ENCODE data around the gene TMC6.
"Not testable (repeated sequence)": the region's sequence is repeated elsewhere in the genome, so short reads cannot be mapped to it uniquely, and the experiment has no call there.

TMC6 gene

DNA sequence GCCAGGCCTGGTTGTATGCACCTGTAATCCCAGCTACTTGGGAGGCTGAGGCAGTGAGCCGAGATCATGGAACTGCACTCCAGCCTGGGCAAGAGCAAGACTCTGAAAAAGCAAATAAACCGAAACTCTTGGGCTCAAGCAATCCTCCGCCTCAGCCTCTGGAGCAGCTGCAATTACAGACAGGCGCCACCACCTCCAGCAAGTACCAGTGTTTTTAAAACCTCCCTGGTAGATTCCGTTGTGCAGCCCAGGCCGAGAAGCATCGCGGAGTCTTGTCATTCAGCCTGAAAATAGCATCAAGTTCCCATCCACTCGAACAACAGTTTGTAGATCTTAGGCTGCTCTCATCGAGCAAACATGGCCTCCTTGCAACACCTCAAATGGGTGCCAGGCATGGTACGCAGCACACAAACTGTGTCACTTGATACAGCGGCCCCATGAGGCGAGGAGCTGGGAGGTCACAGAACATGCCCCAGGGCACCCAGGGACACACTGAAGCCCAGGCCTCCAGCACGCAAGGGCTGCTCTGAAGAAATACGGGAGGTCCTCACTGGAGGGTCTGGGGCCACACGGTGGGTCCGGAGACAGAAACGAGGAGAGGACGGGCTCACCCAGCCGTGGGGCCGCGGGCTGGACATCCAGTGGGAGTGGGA is 18.1 kb downstream of the TMC6 start:
- DNase-seq (ENCODE audit: low read depth in 2 of 2): no peak

DNA sequence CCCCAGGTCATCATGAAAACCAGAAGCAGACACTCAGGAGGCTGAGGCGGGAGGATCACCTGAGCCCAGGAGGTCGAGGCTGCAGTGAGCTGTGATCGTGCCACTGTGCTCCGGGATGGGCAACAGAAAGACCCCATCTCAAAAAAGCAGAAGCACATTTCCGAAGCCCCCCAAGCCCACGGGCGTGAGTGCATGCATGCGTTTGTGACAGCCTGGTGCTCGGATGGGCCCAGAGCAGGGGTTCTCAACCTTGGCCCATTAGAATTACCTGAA is 19.1 kb downstream of the TMC6 start:
- no peak for DNase-seq (ENCODE audit: low read depth in 2 of 2)

DNA sequence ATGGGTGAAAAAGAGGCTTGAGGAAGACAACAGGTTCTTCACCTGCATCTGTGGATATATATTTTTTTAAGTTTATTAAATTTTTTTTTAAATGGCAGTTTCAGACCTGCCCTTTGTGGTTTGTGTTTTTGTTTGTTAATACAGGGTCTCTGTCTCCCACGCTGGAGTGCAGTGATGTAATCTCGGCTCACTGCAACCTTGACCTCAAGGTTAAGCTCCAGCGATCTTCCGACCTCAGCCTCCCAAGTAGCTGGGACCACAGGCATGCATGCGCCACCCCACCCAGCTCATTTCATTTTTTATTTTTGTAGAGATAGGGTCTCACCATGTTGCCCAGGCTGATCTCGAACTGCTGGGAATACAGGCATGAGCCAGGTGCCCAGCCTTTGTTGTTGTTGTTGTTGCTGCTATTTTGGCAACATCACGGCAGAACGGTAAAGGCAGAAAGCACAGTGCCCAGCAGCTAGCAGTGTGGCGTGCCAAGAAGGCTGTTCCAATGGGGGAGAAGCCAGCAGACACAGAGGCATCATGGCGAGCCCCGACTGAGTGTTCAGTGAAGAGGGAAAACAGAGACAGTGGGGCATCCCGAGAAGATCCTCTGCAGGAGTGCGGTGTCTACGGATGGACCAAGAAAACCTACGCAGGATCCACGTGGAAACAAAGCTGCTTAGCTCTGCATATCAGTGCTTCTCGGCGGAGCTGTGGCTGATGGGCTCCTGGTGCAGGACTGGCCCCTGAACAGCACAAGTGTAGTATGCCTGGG is 19.6 kb downstream of the TMC6 start:
- no peak for DNase-seq (ENCODE audit: low read depth in 2 of 2)

DNA sequence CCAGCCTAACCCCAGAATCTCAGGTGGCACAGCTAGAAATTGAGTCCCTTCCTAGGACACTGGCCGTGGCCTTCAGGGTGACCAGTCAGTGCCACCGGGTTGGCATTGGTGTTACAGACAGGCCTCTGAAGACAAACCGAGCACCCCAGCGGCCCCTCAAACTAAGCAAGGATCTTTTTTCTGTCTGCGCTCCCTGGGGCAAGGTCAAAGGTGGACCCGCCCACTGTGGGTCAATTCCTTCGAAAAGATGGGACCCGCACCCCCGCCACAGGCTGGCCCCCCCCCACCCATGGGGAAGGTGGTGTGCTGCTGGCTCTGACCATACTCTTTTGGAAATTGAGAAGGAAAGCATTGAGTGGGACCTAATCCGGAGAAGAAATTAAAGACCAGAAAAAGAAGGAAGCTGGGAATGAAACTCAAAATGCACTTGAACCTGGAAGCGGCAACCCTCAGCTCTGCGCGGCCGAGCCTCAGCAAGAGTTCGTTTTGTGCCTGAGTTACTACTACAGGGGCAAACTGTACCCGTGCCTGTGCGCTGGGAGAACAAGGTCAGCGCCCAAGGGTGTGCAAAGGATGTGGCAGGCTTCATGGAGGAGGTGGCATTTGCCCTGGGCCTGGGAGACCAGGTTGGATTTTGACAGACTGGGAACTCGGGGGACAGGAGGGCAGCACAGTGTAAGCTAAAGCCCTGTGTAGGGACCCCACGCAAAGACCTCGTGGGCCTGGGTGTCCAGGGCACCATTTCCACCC is 20.4 kb downstream of the TMC6 start:
- DNase-seq (ENCODE audit: low read depth in 2 of 2): no peak

DNA sequence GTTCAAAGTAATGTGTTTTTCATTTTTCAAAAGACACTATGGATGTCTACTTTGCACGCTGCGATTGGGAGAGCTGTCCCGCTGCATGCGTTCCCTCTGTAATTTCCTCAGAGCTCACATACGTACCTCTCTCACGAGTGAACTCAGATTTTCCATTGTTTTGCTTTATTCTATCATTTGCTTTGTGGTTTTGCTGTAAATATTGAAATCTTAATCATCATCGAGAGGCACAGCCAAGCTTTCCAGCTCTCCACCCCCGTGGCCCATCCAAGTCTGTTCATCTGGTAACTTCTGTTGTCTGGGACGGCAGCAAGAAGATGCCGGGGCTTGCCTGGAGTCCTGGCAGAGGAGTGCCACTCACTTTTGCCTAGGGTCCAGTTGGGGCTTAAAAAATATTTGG is 21.1 kb downstream of the TMC6 start:
- no peak for DNase-seq (ENCODE audit: low read depth in 2 of 2)

DNA sequence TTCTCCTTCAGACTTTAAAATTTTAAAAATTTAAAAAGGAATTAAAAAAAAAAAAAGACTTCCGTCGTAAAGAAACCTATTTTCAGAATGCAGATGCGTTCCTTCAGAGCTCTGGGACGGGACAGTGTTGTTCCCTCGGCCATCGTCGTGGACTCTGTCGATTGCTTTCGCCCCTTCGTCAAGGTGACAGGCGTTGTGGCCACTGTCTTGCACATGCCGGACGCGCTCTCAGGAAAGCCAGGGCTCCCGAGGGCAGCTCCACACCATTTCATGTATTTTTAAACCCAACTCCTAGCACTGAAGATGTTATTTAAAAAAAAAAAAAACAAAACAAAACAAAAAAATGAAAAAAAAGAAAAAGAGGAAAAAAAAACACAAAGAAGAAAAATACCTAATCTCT is 22.3 kb downstream of the TMC6 start:
- DNase-seq (ENCODE audit: low read depth in 2 of 2): no peak

DNA sequence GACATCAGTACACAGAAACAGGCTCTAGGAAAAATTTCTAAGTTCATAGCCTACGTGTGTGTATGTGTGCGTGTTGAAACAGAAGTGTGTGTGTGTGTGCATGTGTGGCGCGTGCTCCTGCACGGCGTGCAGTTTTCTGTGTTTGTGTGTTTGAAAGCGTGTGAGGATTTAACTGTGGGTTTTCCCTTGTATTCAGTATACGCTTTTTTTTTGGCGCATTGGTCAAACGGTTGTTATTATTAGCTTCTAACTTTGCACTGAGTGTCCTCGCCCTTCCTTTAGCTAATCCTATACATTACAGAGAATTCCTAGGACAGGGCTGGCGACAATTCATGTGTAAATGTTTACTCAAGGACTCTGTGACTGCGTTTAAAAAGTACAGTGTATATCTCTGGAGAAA is 23.0 kb downstream of the TMC6 start:
- no peak for DNase-seq (ENCODE audit: low read depth in 2 of 2)

DNA sequence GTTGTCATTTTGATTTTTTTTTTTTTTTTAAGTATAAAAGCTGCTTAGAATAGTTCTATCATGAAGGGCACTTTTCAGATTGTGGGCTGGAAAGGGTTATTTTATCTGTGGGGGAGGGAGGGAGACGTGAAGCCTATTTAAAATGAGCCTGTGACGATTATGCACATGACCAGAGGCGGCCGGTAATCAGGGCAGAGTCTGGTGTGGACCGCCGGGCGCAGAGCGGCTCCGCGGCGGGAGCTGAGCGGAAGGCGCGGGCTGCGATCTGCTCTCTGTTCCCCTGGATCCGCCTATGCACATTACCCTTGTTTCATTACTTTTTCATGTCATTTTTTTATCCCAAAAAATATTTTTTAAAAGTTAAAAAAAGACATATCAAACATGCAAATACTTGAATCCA is 23.5 kb downstream of the TMC6 start:
- DNase-seq (ENCODE audit: low read depth in 2 of 2): no peak

DNA sequence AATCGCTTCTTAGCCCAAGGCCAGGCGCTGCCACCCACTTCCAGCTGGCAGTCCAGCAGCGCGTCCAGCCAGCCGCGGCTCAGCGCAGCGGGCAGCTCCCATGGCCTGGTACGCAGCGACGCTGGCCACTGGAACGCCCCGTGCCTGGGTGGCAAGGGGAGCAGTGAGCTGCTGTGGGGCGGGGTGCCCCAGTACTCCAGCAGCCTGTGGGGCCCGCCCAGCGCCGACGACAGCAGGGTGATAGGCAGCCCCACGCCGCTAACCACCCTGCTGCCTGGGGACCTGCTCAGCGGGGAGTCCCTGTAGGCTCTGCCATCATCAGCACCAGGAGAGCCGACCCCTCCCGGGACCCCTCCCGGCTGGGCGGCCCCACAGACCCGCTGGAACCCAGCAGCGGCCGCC is 24.0 kb downstream of the TMC6 start:
- DNase-seq (ENCODE audit: low read depth in 2 of 2): no peak

DNA sequence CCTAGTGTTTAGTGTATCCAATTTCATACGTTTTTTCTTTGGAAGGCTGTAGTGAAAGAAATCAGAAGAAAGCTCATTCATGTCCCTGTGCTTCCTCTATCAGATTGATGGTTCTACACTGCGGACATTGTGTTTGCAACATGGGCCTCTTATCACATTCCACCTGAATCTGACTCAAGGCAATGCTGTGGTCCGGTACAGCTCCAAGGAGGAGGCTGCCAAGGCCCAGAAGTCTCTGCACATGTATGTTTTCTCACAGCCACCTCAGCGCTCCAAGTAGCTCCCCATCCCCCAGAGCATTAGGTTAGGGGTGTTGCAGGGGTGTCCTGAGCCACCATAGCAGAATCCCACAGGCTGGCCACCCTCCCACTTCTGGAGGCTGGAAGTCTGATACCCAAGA is 25.2 kb downstream of the TMC6 start:
- DNase-seq (ENCODE audit: low read depth in 2 of 2): no peak

DNA sequence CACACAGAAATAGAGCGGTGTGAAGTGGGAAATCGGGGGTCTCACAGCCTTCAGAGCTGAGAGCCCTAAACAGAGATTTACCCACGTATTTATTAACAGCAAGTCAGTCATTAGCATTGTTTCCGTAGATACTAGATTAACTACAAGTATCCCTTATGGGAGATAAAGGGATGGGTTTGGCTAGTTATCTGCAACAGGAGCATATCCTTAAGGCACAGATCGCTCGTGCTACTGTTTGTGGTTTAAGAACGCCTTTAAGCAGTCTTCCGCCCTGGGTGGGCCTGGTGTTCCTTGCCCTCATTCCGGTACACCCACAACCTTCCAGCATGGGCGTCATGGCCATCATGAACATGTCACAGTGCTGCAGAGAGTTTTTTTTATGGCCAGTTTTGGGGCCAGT is 27.0 kb downstream of the TMC6 start:
- no peak for DNase-seq (ENCODE audit: low read depth in 2 of 2)

DNA sequence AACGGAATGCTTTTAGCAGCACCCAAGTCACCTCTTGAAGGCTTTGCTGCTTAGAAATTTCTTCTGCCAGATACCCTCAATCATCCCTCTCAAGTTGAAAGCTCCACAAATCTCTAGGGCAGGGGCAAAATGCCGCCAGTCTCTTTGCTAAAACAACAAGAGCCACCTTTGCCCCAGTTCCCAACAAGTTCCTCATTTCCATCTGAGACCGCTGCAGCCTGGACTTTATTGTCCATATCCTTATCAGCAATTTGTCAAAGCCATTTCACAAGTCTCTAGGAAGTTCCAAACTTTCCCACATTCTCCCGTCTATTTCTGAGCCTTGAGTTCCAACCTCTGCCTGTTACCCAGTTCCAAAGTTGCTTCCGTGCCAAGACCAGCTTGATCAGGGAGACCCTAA is 27.4 kb downstream of the TMC6 start:
- DNase-seq (ENCODE audit: low read depth in 2 of 2): no peak

DNA sequence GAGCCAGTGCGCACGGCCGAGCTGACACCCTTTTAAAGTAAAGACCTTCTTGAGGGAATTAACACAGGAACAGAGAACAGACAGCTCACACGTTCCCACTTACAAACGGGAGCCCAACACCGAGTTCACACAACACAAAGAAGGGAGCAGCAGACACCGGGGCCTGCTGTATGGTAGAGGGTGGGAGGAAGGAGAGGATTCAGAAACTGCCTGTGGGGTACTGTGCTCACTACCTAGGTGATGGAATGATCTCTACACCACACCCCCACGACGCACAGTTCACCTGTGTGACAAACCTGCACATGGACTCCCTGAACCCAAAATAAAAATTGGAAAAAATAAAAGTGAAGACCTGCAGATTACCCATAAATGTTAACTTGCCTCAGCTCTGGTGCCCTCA is 32.5 kb downstream of the TMC6 start:
- DNase-seq (ENCODE audit: low read depth in 2 of 2): no peak

DNA sequence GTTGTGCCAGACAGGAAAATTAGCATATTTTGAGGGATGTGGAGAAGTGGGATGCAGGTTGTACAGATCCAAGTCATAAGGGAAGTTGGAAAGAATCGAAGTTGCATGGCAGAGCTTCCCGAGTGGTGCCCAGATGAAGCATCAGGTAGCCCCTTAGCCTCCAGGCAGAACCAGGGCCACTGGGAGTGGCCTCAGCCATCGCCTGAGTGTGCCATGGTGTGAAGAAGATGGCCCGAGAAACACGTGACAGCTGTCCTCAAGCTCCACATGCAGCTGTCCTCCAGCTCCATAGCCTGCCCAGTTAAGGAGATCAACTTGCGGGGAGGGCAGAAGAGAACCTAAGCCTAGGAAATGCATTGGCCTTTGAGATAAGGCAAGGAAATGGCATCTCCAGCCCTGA is 33.5 kb downstream of the TMC6 start:
- no peak for DNase-seq (ENCODE audit: low read depth in 2 of 2)

DNA sequence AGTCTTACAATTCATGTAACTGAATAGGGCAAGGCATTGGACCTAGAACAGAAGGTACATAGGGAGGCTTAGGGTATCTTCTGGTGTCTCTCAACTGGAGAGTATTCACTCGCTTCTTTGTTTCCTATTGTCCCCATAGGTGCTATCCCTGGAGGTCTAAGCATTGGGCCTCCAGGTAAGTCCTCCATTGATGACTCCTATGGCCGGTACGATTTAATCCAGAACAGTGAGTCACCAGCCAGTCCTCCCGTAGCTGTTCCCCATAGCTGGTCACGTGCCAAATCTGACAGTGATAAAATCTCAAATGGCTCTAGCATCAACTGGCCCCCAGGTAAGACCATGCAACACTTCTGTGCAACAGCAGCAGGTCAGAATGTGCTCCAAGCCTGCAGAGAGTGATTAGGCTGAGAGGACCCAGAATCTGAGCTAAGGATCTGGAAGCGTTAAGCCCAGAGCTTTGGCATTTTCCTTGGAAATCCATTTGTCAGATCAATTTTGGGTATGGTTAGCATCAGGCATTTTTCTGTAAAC is 35.7 kb downstream of the TMC6 start:
- no peak for DNase-seq (ENCODE audit: low read depth in 2 of 2)

DNA sequence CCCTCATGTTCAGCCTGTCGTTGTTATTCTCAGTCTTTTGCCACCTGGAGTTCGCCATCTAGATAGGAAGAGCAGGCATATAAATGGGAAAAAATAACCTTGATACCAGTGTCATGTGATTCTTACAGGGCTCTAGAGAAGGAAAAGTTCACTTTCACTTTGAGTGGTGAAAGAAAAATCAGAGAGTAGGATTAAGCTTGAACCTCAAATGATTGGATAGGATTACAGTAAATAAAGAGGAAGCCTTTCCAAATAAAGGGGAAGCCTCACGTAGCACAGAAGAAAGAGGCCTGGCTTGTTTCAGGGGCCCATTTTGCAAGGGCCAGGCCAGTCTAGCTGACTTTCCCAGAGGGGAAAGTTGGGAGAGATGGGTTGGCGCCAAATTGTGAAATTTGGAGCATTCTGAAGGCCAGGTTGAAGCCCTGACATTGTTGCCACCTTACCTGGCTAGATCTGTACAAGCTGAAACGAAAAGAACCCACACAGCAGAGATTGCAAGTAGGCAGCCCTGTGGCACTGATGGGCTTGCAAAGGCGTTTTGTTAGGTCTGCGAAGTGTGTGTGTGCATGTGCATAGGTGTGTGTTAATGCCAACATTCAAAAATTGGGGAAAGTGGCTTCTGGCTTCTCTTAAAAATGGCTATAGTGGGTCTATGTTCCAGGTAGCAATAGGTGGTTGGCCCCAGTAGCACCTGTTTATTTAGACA is 38.8 kb downstream of the TMC6 start:
- no peak for DNase-seq (ENCODE audit: low read depth in 2 of 2)

DNA sequence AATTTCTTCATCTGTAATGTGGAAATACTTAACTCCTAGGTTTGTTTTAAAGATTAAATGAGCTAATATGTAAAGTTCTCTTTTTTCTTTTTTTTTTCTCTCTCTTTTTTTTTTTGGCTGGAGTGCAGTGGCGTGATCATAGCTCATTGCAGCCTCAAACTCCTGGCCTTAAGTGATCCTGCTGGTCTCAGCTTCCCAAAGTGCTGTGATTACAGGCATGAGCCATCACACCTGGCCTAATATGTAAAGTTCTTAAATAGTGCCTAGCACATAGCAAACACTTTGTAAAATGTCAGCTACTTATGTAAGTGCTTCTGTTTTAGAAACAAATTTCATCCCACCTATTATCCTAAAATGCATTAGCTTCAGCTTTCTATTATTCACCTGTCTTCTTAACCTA is 40.0 kb downstream of the TMC6 start:
- no peak for DNase-seq (ENCODE audit: low read depth in 2 of 2)

DNA sequence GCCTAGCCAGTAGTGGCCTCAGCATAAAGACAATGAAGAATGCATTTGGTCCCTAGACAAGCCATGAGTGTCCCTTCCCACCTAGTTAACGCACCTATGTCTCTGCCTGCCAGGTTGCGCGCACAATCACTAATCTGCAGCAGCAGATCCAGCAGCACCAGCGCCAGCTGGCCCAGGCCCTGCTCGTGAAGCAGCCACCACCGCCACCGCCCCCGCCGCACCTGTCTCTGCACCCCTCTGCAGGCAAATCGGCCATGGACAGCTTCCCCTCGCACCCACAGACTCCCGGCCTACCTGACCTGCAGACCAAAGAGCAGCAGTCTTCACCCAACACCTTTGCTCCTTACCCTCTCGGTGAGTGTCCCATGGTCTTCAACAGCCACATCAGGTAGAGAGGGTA is 41.8 kb downstream of the TMC6 start:
- DNase-seq (ENCODE audit: low read depth in 2 of 2): no peak

DNA sequence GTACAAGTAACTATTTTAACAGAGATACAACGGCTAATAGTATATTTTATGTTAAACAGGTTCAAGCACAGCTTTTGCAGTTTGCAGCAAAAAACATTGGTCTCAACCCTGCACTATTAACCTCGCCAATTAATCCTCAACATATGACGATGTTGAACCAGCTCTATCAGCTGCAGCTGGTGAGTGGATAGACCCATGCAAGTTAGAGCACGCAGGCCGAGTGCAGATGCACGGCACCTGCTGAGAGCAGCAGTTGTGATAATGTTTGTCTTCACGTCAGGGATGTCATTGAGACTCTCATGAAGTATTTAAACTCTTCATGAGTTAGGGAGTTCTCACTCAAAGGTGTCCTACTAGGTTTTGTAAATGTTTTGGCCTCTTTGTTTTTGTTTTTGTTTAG is 45.6 kb downstream of the TMC6 start:
- no peak for DNase-seq (ENCODE audit: low read depth in 2 of 2)

DNA sequence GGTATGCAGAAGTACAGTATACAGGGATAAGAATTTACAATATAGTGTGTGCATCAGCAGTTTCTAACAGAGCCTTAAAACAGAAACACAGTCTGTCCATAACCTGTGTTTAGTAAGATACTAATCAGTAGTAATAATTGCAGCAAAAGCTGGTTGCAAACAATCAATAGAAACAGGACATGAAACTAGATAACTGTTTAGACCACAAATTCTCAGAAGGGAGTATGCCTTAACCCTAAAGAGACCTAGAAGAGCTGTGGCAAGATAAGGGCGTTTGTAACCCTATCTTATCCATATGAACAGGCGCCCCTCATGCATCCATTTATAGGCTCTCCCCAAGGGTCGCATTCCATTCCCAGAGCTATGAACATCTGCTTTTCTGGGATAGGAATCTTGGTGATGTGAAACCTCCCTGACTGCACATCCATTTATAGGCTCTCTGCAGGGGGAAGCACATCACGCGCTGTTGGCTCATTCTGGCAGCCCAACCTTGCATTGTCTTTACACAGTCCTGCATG is 46.1 kb downstream of the TMC6 start:
- DNase-seq (ENCODE audit: low read depth in 2 of 2): not testable (repeated sequence)

DNA sequence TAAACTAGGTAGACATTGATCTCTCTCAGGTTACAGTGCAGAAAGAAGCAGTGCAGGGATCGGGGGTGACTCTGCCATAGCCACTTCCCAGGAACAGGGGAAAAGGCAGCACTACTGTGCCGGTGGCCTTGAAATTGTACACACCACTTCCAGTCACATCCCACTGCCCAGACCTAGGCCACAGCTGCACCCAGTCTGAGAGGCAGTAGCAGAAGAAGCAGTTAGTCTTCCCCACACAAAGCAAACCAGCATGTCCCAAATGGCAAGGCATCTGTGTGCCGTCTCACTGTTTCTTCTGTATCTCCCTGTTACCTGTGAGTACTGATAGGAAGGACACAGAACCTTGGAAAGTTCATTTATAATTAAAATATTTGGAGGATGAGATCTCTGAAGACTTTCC is 47.0 kb downstream of the TMC6 start:
- no peak for DNase-seq (ENCODE audit: low read depth in 2 of 2)

DNA sequence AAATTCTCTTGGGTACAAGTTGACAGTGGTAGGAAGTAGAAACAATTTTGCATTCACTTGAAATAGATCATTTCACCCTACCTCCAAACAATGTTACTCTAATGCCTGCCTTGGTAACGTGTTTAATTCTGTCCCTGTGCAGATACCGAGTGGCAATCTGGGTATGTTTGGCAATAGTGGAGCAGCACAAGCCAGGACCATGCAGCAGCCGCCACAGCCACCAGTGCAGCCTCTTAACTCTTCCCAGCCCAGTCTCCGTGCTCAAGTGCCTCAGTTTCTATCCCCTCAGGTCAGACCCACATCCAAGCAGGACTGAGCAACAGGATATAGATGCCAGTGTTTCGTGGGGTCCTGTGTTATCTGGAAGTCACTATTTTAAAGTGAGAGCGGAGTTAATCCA is 49.3 kb downstream of the TMC6 start:
- no peak for DNase-seq (ENCODE audit: low read depth in 2 of 2)

All from fibroblast of skin of left biceps (primary cell).